GM23338 (cell line): Measurements from ENCODE around the gene SART3. TPM values are rescaled to one million over a fixed set of nuclear protein-coding genes. Genes with fewer than 3 reads are reported as not detected.

Experiments used
- ATAC-seq: fragments of 200-7000 bp; cut with Tn5 transposase; 3 replicates; pipeline ENCODE4 v1.9.1; 2020
- DNase-seq: peaks from one replicate; pipeline ENCODE4 v3.0.0-alpha.2; 2015; ENCODE audit warnings: low spot score
- H2AFZ ChIP-seq: fragments of 200-600 bp; sonication (generic); 2 replicates; pipeline ENCODE4 v1.8.0; 2016; ENCODE audit warnings: antibody characterized with exemption, mild to moderate bottlenecking, moderate library complexity
- H3F3A ChIP-seq: fragments of 200-600 bp; sonication (generic); replicated peaks from 2 replicates; pipeline ENCODE4 v1.8.0; 2017; ENCODE audit warnings: antibody characterized with exemption, mixed run types, low read depth
- H3K27ac ChIP-seq: fragments of 200-600 bp; sonication (generic); 2 replicates; pipeline ENCODE4 v1.6.1; 2016; ENCODE audit warnings: low read depth
- H3K27me3 ChIP-seq: fragments of 200-600 bp; sonication (generic); 2 replicates; pipeline ENCODE4 v1.8.0; 2016; ENCODE audit warnings: mild to moderate bottlenecking, mixed run types, moderate library complexity; ENCODE audit not compliant: insufficient read depth
- H3K36me3 ChIP-seq: fragments of 200-600 bp; sonication (generic); 2 replicates; pipeline ENCODE4 v1.8.0; 2016; ENCODE audit warnings: mild to moderate bottlenecking; ENCODE audit not compliant: insufficient read depth
- H3K4me1 ChIP-seq: fragments of 200-600 bp; sonication (generic); 2 replicates; pipeline ENCODE4 v1.8.0; 2016; ENCODE audit warnings: mild to moderate bottlenecking, moderate library complexity; ENCODE audit not compliant: insufficient read depth
- H3K4me2 ChIP-seq: fragments of 200-600 bp; sonication (generic); 2 replicates; pipeline ENCODE4 v1.7.1; 2017; ENCODE audit warnings: mixed run types
- H3K4me3 ChIP-seq: fragments of 200-600 bp; sonication (generic); 2 replicates; pipeline ENCODE4 v1.6.1; 2016; ENCODE audit warnings: mixed run types
- H3K79me2 ChIP-seq: fragments of 200-600 bp; sonication (generic); replicated peaks from 2 replicates; pipeline ENCODE4 v1.8.0; 2017; ENCODE audit warnings: mild to moderate bottlenecking; ENCODE audit not compliant: insufficient read depth
- H3K9me2 ChIP-seq: fragments of 200-600 bp; sonication (generic); 2 replicates; pipeline ENCODE4 v1.8.0; 2017; ENCODE audit not compliant: insufficient read depth
- H4K20me1 ChIP-seq: fragments of 200-600 bp; sonication (generic); replicated peaks from 2 replicates; pipeline ENCODE4 v1.8.0; 2017; ENCODE audit warnings: mild to moderate bottlenecking; ENCODE audit not compliant: insufficient read depth
- H3K27ac Mint-ChIP-seq: 2 replicates; pipeline ENCODE4 v1.8.0; 2020; ENCODE audit warnings: inconsistent platforms, mild to moderate bottlenecking, moderate library complexity, mixed read lengths
- H3K27me3 Mint-ChIP-seq: 3 replicates; pipeline ENCODE4 v1.8.0; 2022; ENCODE audit warnings: low read depth, mild to moderate bottlenecking, moderate library complexity, mixed read lengths, inconsistent platforms; ENCODE audit not compliant: insufficient read depth, poor library complexity
- H3K36me3 Mint-ChIP-seq: 3 replicates; pipeline ENCODE4 v1.8.0; 2021; ENCODE audit warnings: low read depth, mild to moderate bottlenecking, inconsistent platforms, moderate library complexity, mixed read lengths
- H3K4me1 Mint-ChIP-seq: 3 replicates; pipeline ENCODE4 v1.8.0; 2020; ENCODE audit warnings: mild to moderate bottlenecking, inconsistent platforms, mixed read lengths
- H3K4me3 Mint-ChIP-seq: 3 replicates; pipeline ENCODE4 v1.8.0; 2021; ENCODE audit warnings: moderate library complexity, mild to moderate bottlenecking, inconsistent platforms, mixed read lengths
- H3K9me3 Mint-ChIP-seq: 3 replicates; pipeline ENCODE4 v1.8.0; 2020; ENCODE audit warnings: moderate library complexity, mild to moderate bottlenecking, inconsistent platforms, mixed read lengths
- CTCF ChIP-seq, 2 experiments: fragments of 200-600 bp in 1 of 2; sonication (generic) in 1 of 2; conservative IDR thresholded peaks; 2 replicates each; pipeline versions ENCODE4 v1.5.1 to v1.6.1; 2016 to 2017; ENCODE audit warnings: antibody characterized with exemption in 2 of 2, low read depth in 2 of 2, mild to moderate bottlenecking in 2 of 2, moderate library complexity in 1 of 2
- EZH2 ChIP-seq: fragments of 200-600 bp; sonication (generic); IDR thresholded peaks from one replicate; pipeline ENCODE4 v1.8.0; 2017; ENCODE audit warnings: antibody characterized with exemption, mild to moderate bottlenecking, low read depth; ENCODE audit not compliant: unreplicated experiment
- EZH2phosphoT487 ChIP-seq: fragments of 200-600 bp; sonication (generic); IDR thresholded peaks from one replicate; pipeline ENCODE4 v1.8.1; 2018; ENCODE audit warnings: antibody characterized with exemption; ENCODE audit not compliant: unreplicated experiment
- JUNB ChIP-seq: IDR thresholded peaks from one replicate; pipeline ENCODE4 v1.6.1; 2016; ENCODE audit warnings: antibody characterized with exemption; ENCODE audit not compliant: unreplicated experiment
- NANOG ChIP-seq: IDR thresholded peaks from 2 replicates; pipeline ENCODE4 v1.6.1; 2016; ENCODE audit warnings: antibody characterized with exemption, borderline replicate concordance
- ZNF114 ChIP-seq: fragments of 250-450 bp; sonication (Bioruptor Pico); IDR thresholded peaks from 2 replicates; pipeline ENCODE4 v1.5.0; 2020; ENCODE audit warnings: mild to moderate bottlenecking, moderate library complexity
- ZNF331 ChIP-seq: fragments of 250-450 bp; sonication (Bioruptor Pico); IDR thresholded peaks from 2 replicates; pipeline ENCODE4 v1.5.0; 2020; ENCODE audit warnings: low read depth, mild to moderate bottlenecking, moderate library complexity
- polyA plus RNA-seq: library from polyadenylated mRNA; unstranded; fragments of >200 nt; fragmentation: Nextera tagmentation; extraction: Ambion mirVana; gene quantifications from 2 replicates; pipeline ENCODE4 v1.2.1, GENCODE V29; 2016
- total RNA-seq: library from RNA; depleted of rRNA; stranded (reverse); fragments of >200 nt; shearing (Covaris generic); gene quantifications from 2 replicates; pipeline ENCODE4 v1.2.3, GENCODE V29; 2014
- TF ChIP-seq, protein P1 (sequence below): IDR thresholded peaks from one replicate; pipeline ENCODE4 v1.6.1; 2018; ENCODE audit warnings: antibody characterized with exemption; ENCODE audit not compliant: unreplicated experiment
- TF ChIP-seq, protein P2 (sequence below): fragments of 250-450 bp; sonication (Bioruptor Pico); IDR thresholded peaks from 2 replicates; pipeline ENCODE4 v1.5.0; 2020; ENCODE audit warnings: mild to moderate bottlenecking, moderate library complexity

Gene SART3
- total and polyA plus RNA-seq, 2 experiments from 2014 or later = 49.8 to 112 TPM

GRCh38 chr12:108580531-108580930 is 19.6 kb upstream of the SART3 start:
- no peak overlapping the region for H3K27ac ChIP-seq
- H3K4me1 Mint-ChIP-seq = peaks cover 3% of the 10 kb centered on the region; the same call in 1 of the 3 replicates
- no peaks in the 10 kb centered on the region for H3F3A ChIP-seq
- H3K27ac Mint-ChIP-seq = no peak overlapping the region
- H3K27me3 Mint-ChIP-seq = peaks cover 2% of the 10 kb centered on the region
- TF ChIP-seq, protein P1, sequence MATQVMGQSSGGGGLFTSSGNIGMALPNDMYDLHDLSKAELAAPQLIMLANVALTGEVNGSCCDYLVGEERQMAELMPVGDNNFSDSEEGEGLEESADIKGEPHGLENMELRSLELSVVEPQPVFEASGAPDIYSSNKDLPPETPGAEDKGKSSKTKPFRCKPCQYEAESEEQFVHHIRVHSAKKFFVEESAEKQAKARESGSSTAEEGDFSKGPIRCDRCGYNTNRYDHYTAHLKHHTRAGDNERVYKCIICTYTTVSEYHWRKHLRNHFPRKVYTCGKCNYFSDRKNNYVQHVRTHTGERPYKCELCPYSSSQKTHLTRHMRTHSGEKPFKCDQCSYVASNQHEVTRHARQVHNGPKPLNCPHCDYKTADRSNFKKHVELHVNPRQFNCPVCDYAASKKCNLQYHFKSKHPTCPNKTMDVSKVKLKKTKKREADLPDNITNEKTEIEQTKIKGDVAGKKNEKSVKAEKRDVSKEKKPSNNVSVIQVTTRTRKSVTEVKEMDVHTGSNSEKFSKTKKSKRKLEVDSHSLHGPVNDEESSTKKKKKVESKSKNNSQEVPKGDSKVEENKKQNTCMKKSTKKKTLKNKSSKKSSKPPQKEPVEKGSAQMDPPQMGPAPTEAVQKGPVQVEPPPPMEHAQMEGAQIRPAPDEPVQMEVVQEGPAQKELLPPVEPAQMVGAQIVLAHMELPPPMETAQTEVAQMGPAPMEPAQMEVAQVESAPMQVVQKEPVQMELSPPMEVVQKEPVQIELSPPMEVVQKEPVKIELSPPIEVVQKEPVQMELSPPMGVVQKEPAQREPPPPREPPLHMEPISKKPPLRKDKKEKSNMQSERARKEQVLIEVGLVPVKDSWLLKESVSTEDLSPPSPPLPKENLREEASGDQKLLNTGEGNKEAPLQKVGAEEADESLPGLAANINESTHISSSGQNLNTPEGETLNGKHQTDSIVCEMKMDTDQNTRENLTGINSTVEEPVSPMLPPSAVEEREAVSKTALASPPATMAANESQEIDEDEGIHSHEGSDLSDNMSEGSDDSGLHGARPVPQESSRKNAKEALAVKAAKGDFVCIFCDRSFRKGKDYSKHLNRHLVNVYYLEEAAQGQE = no peak
- TF ChIP-seq, protein P2, sequence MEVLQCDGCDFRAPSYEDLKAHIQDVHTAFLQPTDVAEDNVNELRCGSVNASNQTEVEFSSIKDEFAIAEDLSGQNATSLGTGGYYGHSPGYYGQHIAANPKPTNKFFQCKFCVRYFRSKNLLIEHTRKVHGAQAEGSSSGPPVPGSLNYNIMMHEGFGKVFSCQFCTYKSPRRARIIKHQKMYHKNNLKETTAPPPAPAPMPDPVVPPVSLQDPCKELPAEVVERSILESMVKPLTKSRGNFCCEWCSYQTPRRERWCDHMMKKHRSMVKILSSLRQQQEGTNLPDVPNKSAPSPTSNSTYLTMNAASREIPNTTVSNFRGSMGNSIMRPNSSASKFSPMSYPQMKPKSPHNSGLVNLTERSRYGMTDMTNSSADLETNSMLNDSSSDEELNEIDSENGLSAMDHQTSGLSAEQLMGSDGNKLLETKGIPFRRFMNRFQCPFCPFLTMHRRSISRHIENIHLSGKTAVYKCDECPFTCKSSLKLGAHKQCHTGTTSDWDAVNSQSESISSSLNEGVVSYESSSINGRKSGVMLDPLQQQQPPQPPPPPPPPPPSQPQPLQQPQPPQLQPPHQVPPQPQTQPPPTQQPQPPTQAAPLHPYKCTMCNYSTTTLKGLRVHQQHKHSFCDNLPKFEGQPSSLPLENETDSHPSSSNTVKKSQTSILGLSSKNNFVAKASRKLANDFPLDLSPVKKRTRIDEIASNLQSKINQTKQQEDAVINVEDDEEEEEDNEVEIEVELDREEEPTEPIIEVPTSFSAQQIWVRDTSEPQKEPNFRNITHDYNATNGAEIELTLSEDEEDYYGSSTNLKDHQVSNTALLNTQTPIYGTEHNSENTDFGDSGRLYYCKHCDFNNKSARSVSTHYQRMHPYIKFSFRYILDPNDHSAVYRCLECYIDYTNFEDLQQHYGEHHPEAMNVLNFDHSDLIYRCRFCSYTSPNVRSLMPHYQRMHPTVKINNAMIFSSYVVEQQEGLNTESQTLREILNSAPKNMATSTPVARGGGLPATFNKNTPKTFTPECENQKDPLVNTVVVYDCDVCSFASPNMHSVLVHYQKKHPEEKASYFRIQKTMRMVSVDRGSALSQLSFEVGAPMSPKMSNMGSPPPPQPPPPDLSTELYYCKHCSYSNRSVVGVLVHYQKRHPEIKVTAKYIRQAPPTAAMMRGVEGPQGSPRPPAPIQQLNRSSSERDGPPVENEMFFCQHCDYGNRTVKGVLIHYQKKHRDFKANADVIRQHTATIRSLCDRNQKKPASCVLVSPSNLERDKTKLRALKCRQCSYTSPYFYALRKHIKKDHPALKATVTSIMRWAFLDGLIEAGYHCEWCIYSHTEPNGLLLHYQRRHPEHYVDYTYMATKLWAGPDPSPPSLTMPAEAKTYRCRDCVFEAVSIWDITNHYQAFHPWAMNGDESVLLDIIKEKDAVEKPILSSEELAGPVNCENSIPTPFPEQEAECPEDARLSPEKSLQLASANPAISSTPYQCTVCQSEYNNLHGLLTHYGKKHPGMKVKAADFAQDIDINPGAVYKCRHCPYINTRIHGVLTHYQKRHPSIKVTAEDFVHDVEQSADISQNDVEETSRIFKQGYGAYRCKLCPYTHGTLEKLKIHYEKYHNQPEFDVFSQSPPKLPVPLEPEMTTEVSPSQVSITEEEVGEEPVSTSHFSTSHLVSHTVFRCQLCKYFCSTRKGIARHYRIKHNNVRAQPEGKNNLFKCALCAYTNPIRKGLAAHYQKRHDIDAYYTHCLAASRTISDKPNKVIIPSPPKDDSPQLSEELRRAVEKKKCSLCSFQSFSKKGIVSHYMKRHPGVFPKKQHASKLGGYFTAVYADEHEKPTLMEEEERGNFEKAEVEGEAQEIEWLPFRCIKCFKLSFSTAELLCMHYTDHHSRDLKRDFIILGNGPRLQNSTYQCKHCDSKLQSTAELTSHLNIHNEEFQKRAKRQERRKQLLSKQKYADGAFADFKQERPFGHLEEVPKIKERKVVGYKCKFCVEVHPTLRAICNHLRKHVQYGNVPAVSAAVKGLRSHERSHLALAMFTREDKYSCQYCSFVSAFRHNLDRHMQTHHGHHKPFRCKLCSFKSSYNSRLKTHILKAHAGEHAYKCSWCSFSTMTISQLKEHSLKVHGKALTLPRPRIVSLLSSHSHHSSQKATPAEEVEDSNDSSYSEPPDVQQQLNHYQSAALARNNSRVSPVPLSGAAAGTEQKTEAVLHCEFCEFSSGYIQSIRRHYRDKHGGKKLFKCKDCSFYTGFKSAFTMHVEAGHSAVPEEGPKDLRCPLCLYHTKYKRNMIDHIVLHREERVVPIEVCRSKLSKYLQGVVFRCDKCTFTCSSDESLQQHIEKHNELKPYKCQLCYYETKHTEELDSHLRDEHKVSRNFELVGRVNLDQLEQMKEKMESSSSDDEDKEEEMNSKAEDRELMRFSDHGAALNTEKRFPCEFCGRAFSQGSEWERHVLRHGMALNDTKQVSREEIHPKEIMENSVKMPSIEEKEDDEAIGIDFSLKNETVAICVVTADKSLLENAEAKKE (CRISPR knock-in tag) = no peak
- TF ChIP-seq EZH2phosphoT487 = no peak
- no peak for TF ChIP-seq JUNB
- no peak for TF ChIP-seq EZH2
- no peak for TF ChIP-seq ZNF331 (CRISPR knock-in tag)
- TF ChIP-seq CTCF (conservative IDR thresholded peaks at IDR 0.05; ENCODE audit: low read depth in 2 of 2) = no peak
- TF ChIP-seq ZNF114 (CRISPR knock-in tag) = no peak
- TF ChIP-seq NANOG = no peak
- no peaks in the 10 kb centered on the region for H3K27me3 ChIP-seq
- ATAC-seq (no peak), DNase-seq (no peak)
- H3K9me3 Mint-ChIP-seq = peaks cover 10% of the 10 kb centered on the region; the same call in 2 of the 3 replicates
- H3K9me2 ChIP-seq = peaks cover 5% of the 10 kb centered on the region; the same call in 1 of the 2 replicates
- H3K4me2 ChIP-seq = no peak overlapping the region
- H2AFZ ChIP-seq = no peak overlapping the region
- H4K20me1 ChIP-seq = no peaks in the 10 kb centered on the region
- no peak overlapping the region for H3K4me3 ChIP-seq
- no peaks in the 10 kb centered on the region for H3K4me1 ChIP-seq
- H3K36me3 Mint-ChIP-seq = peaks cover 3% of the 10 kb centered on the region; the same call in 1 of the 3 replicates
- no peak overlapping the region for H3K4me3 Mint-ChIP-seq
- H3K36me3 ChIP-seq = no peaks in the 10 kb centered on the region
- H3K79me2 ChIP-seq = no peaks in the 10 kb centered on the region
